Epidermal melanocyte (primary cell): ENCODE data around the gene RAB29.
"Not testable (repeated sequence)": the region's sequence is repeated elsewhere in the genome, so short reads cannot be mapped to it uniquely, and the experiment has no call there.

Experiments used
- DNase-seq: peaks from one replicate; pipeline ENCODE4 v3.0.0; 2011; ENCODE audit warnings: low spot score; ENCODE audit not compliant: insufficient read length

The RAB29 gene

GRCh38 chr1:205726619-205727125 is 48.6 kb downstream of the RAB29 start:
- DNase-seq: no peak

- no peak for DNase-seq
Measured at GRCh38 chr1:205725514-205725913, 49.8 kb downstream of the RAB29 start.

GRCh38 chr1:205720740-205721139 is 54.5 kb downstream of the RAB29 start:
- not testable (repeated sequence) for DNase-seq

GRCh38 chr1:205719762-205720161 is 55.5 kb downstream of the RAB29 start:
- DNase-seq: no peak

GRCh38 chr1:205719015-205719414 is 56.3 kb downstream of the RAB29 start:
- no peak for DNase-seq
